ENCODE results near the gene YTHDF2. TPM values are rescaled to one million over a fixed set of nuclear protein-coding genes. Genes with fewer than 3 reads are reported as not detected.

The YTHDF2 gene
- total and polyA plus RNA-seq, 2 of the 13 experiments (the other 11 are each of a cell fraction or from before 2014, with no cell fraction given) = 48.4 to 59.6 TPM

DNA sequence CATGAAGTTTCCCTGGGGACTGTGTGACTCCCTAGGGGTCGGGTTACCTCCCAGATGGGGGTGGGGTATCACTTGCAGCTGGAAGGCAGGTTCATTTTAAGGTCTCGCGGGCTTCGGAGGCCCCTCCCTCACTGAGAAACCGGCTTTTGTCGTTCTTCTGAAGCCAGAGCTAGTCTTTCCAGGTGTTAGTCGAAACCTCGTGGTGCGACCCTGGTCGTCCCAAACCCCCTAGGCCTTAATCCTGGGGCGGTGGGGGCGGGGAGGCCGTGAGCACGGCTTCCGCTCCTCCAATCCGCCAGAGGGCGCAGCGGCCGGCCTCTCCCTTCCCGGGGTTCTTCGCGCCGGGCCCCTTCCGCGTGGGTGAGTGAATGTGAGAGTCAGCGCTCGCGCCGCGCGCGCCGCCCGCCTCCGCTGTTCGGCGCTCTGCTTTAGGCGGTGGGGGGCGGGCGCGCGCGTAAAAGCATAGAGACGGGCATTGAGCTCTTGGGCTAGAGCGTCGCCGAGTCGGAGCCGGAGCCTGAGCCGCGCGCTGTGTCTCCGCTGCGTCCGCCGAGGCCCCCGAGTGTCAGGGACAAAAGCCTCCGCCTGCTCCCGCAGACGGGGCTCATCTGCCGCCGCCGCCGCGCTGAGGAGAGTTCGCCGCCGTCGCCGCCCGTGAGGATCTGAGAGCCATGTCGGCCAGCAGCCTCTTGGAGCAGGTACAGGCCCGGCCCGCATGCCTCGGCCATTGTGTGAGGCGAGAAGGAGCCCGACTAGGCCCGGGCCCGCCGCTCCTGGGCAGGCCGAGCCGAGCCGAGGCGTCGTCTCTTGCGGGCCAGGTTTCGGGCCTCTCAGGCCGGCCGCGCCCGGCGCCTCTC lies at the start of gene YTHDF2 (continued):
- TF ChIP-seq SNAPC4 (CRISPR knock-in tag; IDR thresholded peaks at IDR 0.05) (no peak; the same call in 1 of the 2 replicates), BORCS8-MEF2B (CRISPR knock-in tag; IDR thresholded peaks at IDR 0.05) (peak; percentile 83), ZBTB20 (CRISPR knock-in tag; IDR thresholded peaks at IDR 0.05; ENCODE audit: borderline replicate concordance, low read depth) (peak; percentile 2; the same call in 1 of the 2 replicates), MAZ (IDR thresholded peaks at IDR 0.05; ENCODE audit: borderline replicate concordance, low read depth, low read length) (peak; percentile 91; the same call in 1 of the 2 replicates), MAZ (CRISPR knock-in tag; IDR thresholded peaks at IDR 0.05; ENCODE audit: low read depth) (peak; percentile 89), CHCHD3 (CRISPR knock-in tag; IDR thresholded peaks at IDR 0.05) (no peak; the same call in 1 of the 2 replicates), SMARCC2 (IDR thresholded peaks at IDR 0.05) (no peak), ATF4 (CRISPR knock-in tag; IDR thresholded peaks at IDR 0.05) (peak in 1 of 2 experiments; percentile 58; a peak in 2 of 4 replicates), HMG20A (CRISPR knock-in tag; IDR thresholded peaks at IDR 0.05; ENCODE audit: borderline replicate concordance) (no peak), ZNF720 (CRISPR knock-in tag; IDR thresholded peaks at IDR 0.05) (0 out of 2 replicates have a peak, but pooled peaks have one; percentile 34), ZNF24 (IDR thresholded peaks at IDR 0.05) (0 out of 2 replicates have a peak, but pooled peaks have one; percentile 6), FOSL1 (CRISPR knock-in tag; IDR thresholded peaks at IDR 0.05; ENCODE audit: borderline replicate concordance) (no peak), BHLHE40 (IDR thresholded peaks at IDR 0.05; ENCODE audit: low read length) (no peak), ZNF274 (CRISPR knock-in tag; IDR thresholded peaks at IDR 0.05) (peak; percentile 74), ZNF543 (CRISPR knock-in tag; IDR thresholded peaks at IDR 0.05) (peak; percentile 82; the same call in 1 of the 2 replicates), ZNF232 (CRISPR knock-in tag; IDR thresholded peaks at IDR 0.05; ENCODE audit: borderline replicate concordance) (no peak; the same call in 1 of the 2 replicates)
- TF ChIP-seq, protein P1, sequence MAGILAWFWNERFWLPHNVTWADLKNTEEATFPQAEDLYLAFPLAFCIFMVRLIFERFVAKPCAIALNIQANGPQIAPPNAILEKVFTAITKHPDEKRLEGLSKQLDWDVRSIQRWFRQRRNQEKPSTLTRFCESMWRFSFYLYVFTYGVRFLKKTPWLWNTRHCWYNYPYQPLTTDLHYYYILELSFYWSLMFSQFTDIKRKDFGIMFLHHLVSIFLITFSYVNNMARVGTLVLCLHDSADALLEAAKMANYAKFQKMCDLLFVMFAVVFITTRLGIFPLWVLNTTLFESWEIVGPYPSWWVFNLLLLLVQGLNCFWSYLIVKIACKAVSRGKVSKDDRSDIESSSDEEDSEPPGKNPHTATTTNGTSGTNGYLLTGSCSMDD (CRISPR knock-in tag; IDR thresholded peaks at IDR 0.05) = no peak
- TF ChIP-seq, protein P2, sequence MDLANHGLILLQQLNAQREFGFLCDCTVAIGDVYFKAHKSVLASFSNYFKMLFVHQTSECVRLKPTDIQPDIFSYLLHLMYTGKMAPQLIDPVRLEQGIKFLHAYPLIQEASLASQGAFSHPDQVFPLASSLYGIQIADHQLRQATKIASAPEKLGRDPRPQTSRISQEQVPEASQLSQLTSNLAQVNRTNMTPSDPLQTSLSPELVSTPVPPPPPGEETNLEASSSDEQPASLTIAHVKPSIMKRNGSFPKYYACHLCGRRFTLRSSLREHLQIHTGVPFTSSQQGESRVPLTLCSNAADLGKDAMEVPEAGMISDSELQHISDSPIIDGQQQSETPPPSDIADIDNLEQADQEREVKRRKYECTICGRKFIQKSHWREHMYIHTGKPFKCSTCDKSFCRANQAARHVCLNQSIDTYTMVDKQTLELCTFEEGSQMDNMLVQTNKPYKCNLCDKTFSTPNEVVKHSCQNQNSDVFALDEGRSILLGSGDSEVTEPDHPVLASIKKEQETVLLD (CRISPR knock-in tag; IDR thresholded peaks at IDR 0.05; ENCODE audit: low read depth) = peak; percentile 72
- TF ChIP-seq, protein P3, sequence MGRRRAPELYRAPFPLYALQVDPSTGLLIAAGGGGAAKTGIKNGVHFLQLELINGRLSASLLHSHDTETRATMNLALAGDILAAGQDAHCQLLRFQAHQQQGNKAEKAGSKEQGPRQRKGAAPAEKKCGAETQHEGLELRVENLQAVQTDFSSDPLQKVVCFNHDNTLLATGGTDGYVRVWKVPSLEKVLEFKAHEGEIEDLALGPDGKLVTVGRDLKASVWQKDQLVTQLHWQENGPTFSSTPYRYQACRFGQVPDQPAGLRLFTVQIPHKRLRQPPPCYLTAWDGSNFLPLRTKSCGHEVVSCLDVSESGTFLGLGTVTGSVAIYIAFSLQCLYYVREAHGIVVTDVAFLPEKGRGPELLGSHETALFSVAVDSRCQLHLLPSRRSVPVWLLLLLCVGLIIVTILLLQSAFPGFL (CRISPR knock-in tag; IDR thresholded peaks at IDR 0.05) = no peak; the same call in 1 of the 2 replicates

All from HepG2 (cell line).